Prostate gland (tissue), 2 donors: ENCODE results near the gene KCNQ1.

Experiments
- POLR2A ChIP-seq: fragments of 450-650 bp; IDR thresholded peaks from one replicate; pipeline ENCODE4 v1.6.1; 2016; ENCODE audit warnings: antibody characterized with exemption, mild to moderate bottlenecking
- TF ChIP-seq, protein P1 (sequence below), 4 experiments: fragments of 200-600 bp in 2 of 4; fragments of 450-650 bp in 2 of 4; sonication (generic) in 2 of 4; IDR thresholded peaks; 1 replicate in 3 of 4; 2 replicates in 1 of 4; pipeline ENCODE4 v1.5.1; 2016 to 2019; ENCODE audit warnings: antibody characterized with exemption in 4 of 4, mild to moderate bottlenecking in 2 of 4, moderate library complexity in 2 of 4

DNA sequence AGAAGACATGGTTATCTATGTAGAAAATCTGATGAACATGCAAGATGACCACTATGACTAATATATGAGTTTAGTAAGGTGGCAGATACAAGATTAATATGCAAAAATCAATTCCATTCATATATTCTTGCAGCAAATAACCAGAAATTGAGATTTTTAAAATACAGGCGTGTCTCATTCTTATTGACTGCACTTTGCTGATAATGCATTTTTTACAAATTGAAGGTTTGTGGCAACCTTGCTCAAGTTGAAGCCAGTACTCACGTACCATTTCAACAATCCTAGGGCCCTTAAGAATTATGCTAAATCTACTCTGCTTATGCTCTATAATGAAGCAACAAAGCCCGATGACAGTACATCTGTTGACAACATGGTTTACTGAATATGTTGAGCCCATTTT, 150.4 kb downstream of the KCNQ1 start:
- no peak for TF ChIP-seq POLR2A
- TF ChIP-seq, protein P1, sequence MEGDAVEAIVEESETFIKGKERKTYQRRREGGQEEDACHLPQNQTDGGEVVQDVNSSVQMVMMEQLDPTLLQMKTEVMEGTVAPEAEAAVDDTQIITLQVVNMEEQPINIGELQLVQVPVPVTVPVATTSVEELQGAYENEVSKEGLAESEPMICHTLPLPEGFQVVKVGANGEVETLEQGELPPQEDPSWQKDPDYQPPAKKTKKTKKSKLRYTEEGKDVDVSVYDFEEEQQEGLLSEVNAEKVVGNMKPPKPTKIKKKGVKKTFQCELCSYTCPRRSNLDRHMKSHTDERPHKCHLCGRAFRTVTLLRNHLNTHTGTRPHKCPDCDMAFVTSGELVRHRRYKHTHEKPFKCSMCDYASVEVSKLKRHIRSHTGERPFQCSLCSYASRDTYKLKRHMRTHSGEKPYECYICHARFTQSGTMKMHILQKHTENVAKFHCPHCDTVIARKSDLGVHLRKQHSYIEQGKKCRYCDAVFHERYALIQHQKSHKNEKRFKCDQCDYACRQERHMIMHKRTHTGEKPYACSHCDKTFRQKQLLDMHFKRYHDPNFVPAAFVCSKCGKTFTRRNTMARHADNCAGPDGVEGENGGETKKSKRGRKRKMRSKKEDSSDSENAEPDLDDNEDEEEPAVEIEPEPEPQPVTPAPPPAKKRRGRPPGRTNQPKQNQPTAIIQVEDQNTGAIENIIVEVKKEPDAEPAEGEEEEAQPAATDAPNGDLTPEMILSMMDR (IDR thresholded peaks at IDR 0.05) = no peak
